ENCODE measurements around the gene PRPF40A.

Gene PRPF40A

GRCh38 chr2:152649997-152650396 is 67.3 kb downstream of the PRPF40A start:
- DNase-seq (ENCODE audit: low read depth): no peak

GRCh38 chr2:152648336-152648735 is 68.9 kb downstream of the PRPF40A start:
- DNase-seq (ENCODE audit: low read depth): peak; percentile 54

DNA sequence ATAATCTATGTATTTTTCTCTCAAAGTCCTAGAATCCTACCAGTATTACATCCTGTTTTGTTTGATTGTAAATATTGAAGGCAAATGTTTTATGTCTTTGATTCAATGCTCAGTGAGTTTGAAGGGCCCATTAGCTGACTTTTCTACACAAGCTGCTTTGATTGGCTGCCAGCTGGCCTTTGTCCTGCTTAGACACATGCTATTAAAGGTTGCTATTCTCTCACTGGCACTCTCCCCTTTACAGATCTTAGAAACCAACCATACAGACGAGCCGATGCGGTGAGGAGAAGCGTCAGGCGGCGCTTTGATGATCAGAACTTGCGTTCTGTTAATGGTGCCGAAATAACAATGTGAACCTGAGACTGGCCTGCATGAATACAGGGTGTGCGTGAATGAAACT is 69.7 kb downstream of the PRPF40A start:
- DNase-seq (ENCODE audit: low read depth): peak; percentile 15

GRCh38 chr2:152646775-152647174 is 70.5 kb downstream of the PRPF40A start:
- DNase-seq (ENCODE audit: low read depth): peak; percentile 96

DNA sequence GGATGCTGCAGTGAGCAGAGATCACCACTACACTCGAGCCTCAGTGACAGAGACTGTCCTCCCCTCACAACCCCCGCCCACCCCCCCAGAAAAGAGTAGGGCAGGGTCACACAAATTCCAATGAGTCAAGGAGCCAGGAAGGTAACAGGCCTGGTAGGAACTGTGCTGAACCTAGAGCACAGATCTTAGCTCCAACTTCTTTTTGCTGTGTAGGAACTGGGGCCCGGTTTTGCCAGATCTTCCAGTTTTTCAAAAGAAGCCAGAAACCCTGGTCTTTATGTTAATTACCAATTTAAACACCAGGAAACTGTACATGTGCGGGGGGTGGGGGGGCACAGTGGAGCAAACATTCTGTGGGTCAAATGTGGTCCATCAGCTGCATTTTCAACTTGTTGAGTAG is 71.0 kb downstream of the PRPF40A start:
- DNase-seq (ENCODE audit: low read depth): no peak

DNA sequence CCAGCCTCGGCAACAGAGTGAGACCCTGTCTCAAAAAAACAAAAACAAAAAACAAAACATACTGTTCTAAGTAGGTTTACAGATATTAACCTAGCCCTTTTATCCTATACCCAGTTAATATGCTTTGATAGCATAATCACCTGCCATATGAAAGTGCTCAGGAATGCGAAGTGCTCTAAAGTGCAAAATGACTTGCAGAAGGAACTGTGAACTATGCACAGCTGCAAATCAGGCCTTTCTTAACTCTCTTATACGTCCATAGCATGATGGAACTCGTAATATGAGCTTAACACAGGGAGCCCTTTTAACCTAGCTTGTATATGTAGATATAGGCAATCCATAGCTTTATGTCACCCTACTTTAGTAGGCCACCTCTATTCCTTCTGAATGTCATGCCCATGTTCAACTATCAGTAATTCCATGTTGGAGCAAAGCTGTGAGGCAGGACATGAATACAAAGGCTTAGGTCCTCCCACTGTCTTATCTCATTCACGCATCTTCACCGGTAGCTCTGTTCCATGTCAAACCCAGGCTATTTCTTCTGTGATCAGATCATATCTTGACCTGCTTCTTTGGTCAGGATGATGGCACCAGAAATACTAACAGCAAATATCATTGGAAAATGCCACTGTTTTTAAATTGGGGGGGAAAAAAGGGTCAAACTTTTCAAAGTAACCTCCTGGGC is 72.9 kb downstream of the PRPF40A start:
- no peak for DNase-seq (ENCODE audit: low read depth)

- DNase-seq (ENCODE audit: low read depth): no peak
Measured at GRCh38 chr2:152638590-152638989, 78.7 kb downstream of the PRPF40A start.

DNA sequence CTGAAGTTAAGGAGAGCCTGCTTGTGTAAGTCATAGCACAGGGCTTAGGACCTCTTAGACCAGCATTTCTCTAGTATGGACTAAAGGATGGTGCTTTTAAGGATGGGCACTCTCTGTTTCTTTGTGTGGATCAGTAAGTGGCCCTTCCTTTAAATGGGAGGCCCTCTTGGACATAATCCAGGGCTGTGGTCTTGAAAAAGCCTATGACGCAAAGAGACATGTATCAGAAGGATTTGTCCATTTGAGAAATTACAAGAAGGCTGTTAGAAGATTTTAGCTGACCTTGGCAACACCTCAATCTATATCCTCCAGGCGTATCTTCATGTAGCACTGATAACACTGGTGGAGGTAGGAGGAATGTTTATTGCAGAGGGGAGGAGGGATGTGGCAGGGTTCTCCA is 79.2 kb downstream of the PRPF40A start:
- DNase-seq (ENCODE audit: low read depth): no peak

- no peak for DNase-seq (ENCODE audit: low read depth)
Measured at GRCh38 chr2:152637251-152637650, 80.0 kb downstream of the PRPF40A start.

- peak; percentile 75 for DNase-seq (ENCODE audit: low read depth)
Measured at GRCh38 chr2:152635635-152636298, 81.5 kb downstream of the PRPF40A start.

- DNase-seq (ENCODE audit: low read depth): no peak
Measured at GRCh38 chr2:152632736-152633135, 84.5 kb downstream of the PRPF40A start.

DNA sequence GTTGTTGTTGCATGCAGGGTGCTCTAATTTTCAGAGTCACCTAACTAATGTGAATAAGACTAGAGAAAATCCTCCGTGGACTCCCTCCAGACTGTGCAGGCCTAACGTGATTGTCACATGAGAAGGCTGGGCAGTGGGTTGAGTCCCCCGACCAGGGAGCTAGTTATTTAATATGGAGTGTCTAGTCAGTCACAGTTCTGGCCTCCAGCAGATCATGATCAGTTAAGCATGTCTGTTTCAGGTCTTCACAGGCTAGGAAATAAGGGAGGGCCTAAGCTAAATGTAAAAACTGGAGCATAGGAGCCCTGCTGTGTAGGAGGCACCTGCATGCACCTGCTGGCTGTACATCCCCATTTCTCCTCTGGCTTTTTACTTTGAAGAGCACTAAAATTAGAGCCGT is 86.8 kb downstream of the PRPF40A start:
- no peak for DNase-seq (ENCODE audit: low read depth)

DNA sequence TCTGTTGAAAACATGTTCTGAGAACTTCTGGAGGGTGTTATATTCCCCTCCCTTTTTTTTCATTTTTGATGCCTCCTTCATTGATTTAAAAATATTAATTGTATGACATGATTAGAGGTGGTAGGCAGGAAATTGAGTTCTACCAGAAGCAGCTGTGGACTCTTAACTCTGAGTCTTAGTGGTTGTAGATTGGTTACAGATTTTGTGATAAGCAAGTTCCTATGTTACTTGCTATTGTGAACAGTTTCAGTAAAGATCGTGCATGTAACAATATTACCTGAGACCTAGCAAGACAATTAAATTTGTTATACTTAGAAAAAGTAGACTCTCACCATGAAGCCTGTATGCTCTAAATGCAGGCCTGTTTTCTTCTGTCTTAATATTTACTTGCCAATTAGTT is 88.1 kb downstream of the PRPF40A start:
- no peak for DNase-seq (ENCODE audit: low read depth)

DNA sequence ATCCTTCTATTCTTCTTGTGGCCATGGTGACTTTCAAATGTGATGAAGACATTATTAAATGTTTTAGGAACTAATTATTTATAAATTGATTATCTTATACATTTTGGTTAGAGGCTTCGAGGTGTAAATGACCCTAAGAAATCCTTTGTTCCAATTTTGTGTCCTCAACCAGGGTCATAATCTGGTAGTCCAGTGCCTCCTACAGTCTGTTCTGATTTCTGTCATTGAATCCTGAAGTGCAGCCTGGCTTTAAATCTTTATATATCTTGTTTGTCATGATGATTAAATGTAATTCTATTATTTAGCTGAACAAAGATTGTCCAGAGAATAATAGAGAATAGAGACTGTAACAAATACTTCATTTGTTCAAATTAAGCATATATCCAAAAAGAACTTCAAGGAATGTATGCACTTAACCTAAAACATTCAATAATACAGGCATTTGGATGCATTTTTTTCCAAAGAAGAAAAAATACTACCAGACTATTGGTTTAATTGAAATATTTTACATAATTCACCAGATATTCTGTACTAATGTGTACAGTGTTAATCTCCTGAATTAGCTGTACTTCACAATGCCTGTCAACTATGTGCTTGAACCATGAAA is 89.8 kb downstream of the PRPF40A start:
- DNase-seq (ENCODE audit: low read depth): peak; percentile 57

- DNase-seq (ENCODE audit: low read depth): no peak
Measured at GRCh38 chr2:152626911-152627339, 90.3 kb downstream of the PRPF40A start.

DNA sequence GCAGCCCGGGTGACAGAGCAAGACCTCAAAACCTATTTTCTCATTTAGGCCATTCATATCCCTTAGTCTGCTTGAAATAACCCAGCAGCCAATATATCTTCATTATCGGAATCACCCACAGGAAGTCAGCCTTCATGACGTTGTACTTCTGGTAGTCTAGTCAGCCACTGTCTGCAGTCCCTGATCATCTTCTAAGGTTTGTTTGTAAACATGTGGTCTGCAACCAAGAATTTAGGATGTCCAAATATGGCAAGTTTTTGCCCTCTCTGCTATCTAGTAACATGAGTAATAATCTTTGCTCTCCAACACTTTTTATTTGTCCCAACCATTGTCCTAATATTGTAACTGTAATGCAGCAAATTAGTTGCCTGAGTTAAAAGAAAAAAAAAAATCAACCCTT is 92.5 kb downstream of the PRPF40A start:
- DNase-seq (ENCODE audit: low read depth): peak; percentile 29

DNA sequence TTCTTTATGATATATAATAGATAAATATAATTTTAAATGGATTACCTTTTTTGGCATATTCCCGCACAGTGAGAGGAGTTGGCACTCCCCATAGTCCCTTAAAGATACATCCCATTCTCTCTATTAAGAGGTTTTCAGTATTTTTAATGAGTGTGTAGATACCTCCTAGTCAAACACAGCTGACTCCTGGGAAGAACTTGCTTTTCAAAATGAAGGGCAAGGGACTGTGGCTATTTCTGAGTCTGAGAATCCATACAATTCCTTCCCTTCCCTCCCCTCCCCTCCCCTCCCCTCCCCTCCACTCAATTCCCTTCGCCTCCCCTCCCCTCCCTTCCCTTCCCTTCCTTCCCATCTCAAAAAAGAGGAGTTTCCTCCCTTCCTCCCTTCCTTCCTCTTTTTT is 93.5 kb downstream of the PRPF40A start:
- DNase-seq (ENCODE audit: low read depth): no peak

DNA sequence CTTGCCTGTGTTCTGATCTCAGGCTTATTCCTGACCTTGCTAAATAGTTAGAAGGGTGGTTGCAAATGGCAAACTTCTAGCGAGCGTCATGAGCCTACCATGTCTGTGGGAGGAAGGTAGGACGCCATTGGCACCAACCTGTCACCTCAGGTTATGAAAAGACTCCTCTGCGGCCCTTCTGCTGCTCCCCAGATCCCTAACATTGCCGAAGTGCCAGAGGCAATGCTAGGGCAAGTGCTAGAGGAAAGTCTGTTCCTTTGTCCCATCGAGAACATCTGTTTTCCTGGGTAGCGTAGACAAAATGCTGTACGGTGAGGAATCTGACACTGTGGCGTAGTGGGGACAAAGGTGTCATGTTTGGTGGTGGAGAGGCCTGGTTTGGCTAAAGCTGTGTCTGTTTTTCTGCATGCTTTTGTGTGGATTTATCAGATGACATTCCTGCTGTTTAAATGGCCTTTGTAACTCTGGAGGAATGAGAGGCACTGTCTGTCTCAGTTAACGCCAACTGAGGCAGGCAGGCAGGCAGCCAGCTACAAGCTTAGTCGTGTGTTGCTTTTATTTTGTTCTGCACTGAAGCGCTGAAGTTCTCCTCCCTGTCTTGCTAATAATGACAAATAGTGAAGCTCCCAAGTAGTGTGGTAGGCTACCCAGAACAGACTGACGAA is 94.1 kb downstream of the PRPF40A start:
- DNase-seq (ENCODE audit: low read depth): no peak

DNA sequence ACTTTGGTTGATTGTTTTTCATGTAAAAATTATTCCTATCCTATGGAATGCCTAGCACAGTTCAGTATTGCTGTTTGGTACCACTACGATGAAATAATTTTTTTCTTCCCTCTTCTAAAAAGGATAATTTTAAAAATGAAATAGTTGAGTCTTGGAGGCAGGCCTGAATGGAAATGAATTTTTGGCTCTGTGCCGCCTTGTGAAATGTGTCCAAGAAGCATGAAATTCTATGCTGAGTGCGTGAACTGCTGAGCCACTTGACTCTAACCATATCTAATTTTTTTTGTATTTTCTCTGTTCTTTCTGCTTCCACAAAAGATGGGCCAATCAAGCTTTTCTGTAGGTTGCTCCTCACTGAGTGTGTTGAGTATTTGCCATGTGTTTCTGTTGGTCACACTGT is 95.0 kb downstream of the PRPF40A start:
- DNase-seq (ENCODE audit: low read depth): no peak

GRCh38 chr2:152620985-152621384 is 96.3 kb downstream of the PRPF40A start:
- no peak for DNase-seq (ENCODE audit: low read depth)

- DNase-seq (ENCODE audit: low read depth): no peak
Measured at GRCh38 chr2:152620208-152620607, 97.1 kb downstream of the PRPF40A start.

DNA sequence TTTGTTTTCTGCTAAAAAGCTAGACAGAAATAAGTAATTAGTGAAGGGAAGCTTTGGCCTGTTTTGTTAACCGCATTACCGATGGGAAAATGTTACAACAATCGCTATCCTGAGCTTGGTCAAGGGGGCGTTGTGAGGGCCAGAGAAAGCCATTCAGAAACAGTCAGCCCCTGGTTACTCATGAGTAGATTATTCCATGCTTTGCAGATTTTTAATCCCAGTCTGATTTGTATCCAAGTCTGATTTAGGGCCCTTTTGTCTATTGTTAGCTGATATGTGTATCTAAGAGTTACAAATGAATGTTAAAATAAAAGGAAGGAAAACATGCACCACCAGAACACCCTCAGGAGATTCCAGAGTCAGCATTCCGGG is 99.1 kb downstream of the PRPF40A start:
- no peak for DNase-seq (ENCODE audit: low read depth)
